SK-N-SH treated with all-trans-retinoic acid at 6 μM for 48 hours (cell line): Measurements from ENCODE around the gene FGF3.

ENCODE experiments used
- ATAC-seq: fragments of 200-7000 bp; cut with Tn5 transposase; 3 replicates; pipeline ENCODE4 v1.9.1; 2020; ENCODE audit warnings: mild to moderate bottlenecking, moderate library complexity
- ARNTL ChIP-seq: fragments of 450-650 bp; formaldehyde crosslinking; IDR thresholded peaks from 2 replicates; pipeline ENCODE4 v1.5.0; 2020; ENCODE audit warnings: low read depth, mild to moderate bottlenecking, moderate library complexity, borderline replicate concordance
- BACH2 ChIP-seq: fragments of 250-450 bp; sonication (Bioruptor Pico); IDR thresholded peaks from 2 replicates; pipeline ENCODE4 v1.9.0; 2021; ENCODE audit warnings: mild to moderate bottlenecking, borderline replicate concordance
- CSDC2 ChIP-seq: fragments of 250-450 bp; sonication (Bioruptor Pico); IDR thresholded peaks from 2 replicates; pipeline ENCODE4 v1.5.0; 2020; ENCODE audit warnings: mild to moderate bottlenecking, moderate library complexity
- ESRRG ChIP-seq: fragments of 250-450 bp; sonication (Bioruptor Pico); IDR thresholded peaks from 2 replicates; pipeline ENCODE4 v1.6.1; 2021; ENCODE audit warnings: mild to moderate bottlenecking
- GLIS3 ChIP-seq: fragments of 250-450 bp; sonication (Bioruptor Pico); IDR thresholded peaks from 2 replicates; pipeline ENCODE4 v1.5.0; 2020; ENCODE audit warnings: mild to moderate bottlenecking, moderate library complexity
- ISL1 ChIP-seq: fragments of 250-450 bp; sonication (Bioruptor Pico); IDR thresholded peaks from 2 replicates; pipeline ENCODE4 v2.1.2; 2022; ENCODE audit warnings: mild to moderate bottlenecking, moderate library complexity
- OSR1 ChIP-seq: fragments of 250-450 bp; sonication (Bioruptor Pico); IDR thresholded peaks from 2 replicates; pipeline ENCODE4 v1.8.0; 2022; ENCODE audit warnings: moderate library complexity, mild to moderate bottlenecking, inconsistent platforms
- PPARA ChIP-seq: fragments of 250-450 bp; sonication (Bioruptor Pico); IDR thresholded peaks from 2 replicates; pipeline ENCODE4 v1.5.0; 2020; ENCODE audit warnings: mild to moderate bottlenecking, borderline replicate concordance
- RARB ChIP-seq: fragments of 250-450 bp; sonication (Bioruptor Pico); IDR thresholded peaks from 2 replicates; pipeline ENCODE4 v1.8.0; 2021; ENCODE audit warnings: mild to moderate bottlenecking, moderate library complexity
- TCF4 ChIP-seq: fragments of 250-450 bp; sonication (Bioruptor Pico); IDR thresholded peaks from 2 replicates; pipeline ENCODE4 v1.8.0; 2021; ENCODE audit warnings: mild to moderate bottlenecking, moderate library complexity, borderline replicate concordance
- TOX ChIP-seq: fragments of 250-450 bp; sonication (Bioruptor Pico); IDR thresholded peaks from 2 replicates; pipeline ENCODE4 v1.8.0; 2021; ENCODE audit warnings: mild to moderate bottlenecking, moderate library complexity, borderline replicate concordance
- TSHZ2 ChIP-seq: fragments of 250-450 bp; sonication (Bioruptor Pico); IDR thresholded peaks from 2 replicates; pipeline ENCODE4 v1.5.0; 2020; ENCODE audit warnings: mild to moderate bottlenecking, moderate library complexity
- ZC3H10 ChIP-seq: fragments of 250-450 bp; sonication (Bioruptor Pico); IDR thresholded peaks from 2 replicates; pipeline ENCODE4 v1.5.1; 2021; ENCODE audit warnings: mild to moderate bottlenecking, moderate library complexity
- ZNF565 ChIP-seq: fragments of 450-650 bp; formaldehyde crosslinking; conservative IDR thresholded peaks from 2 replicates; pipeline ENCODE4 v1.5.0; 2020; ENCODE audit warnings: low read depth, mild to moderate bottlenecking, moderate library complexity
- ZNF70 ChIP-seq: fragments of 450-650 bp; formaldehyde crosslinking; IDR thresholded peaks from 2 replicates; pipeline ENCODE4 v1.5.0; 2020; ENCODE audit warnings: mild to moderate bottlenecking, moderate library complexity
- ZNF8 ChIP-seq: fragments of 450-650 bp; formaldehyde crosslinking; IDR thresholded peaks from 2 replicates; pipeline ENCODE4 v1.5.0; 2020; ENCODE audit warnings: mild to moderate bottlenecking, moderate library complexity
- TF ChIP-seq, protein P1 (sequence below): fragments of 250-450 bp; sonication (Bioruptor Pico); IDR thresholded peaks from 2 replicates; pipeline ENCODE4 v1.8.0; 2020; ENCODE audit warnings: mild to moderate bottlenecking, moderate library complexity, borderline replicate concordance
- TF ChIP-seq, protein P2 (sequence below): fragments of 250-450 bp; sonication (Bioruptor Pico); IDR thresholded peaks from 2 replicates; pipeline ENCODE4 v1.5.1; 2021; ENCODE audit warnings: mild to moderate bottlenecking, moderate library complexity

FGF3 gene

GRCh38 chr11:69825037-69825834 lies 6.0 kb upstream of the FGF3 start:
- ATAC-seq, result no peak; the same call in 2 of the 3 replicates

DNA sequence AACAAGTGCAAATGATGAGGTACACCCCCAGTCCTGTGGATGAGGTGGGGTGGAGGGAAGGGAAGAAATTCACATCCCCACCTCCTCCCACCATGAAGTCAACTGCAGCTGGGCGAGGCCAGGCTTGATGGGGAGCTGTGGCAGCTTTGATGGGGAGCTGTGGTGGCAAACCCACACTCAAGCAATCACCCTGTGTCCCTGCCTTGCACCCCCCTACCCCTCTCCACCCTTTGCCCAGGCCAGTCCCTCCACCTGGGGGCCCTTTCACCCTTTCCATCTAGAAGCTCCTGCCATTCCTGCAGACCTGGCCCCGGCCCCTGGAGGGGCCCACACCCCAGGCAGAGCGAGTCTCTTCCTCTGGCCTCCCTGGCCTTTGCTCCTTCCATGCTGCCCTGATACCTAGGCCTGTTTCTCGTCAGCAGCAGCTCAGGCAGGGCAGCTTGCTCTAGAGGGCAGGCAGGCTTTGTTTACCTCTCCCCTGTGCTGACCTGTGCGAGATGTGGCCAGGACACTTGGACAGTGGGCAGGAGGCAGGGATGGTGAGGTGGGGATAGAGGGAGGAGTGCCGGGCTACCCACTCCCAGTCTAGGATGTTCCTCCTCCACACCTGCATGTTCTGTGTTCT lies 4.5 kb upstream of the FGF3 start:
- TF ChIP-seq ESRRG (CRISPR knock-in tag) (no peak), GLIS3 (CRISPR knock-in tag) (no peak), ZNF70 (CRISPR knock-in tag) (no peak), ZC3H10 (CRISPR knock-in tag) (no peak), BACH2 (CRISPR knock-in tag) (no peak), ISL1 (CRISPR knock-in tag) (no peak), ARNTL (CRISPR knock-in tag) (no peak), PPARA (CRISPR knock-in tag) (no peak)
- TF ChIP-seq, protein P1, sequence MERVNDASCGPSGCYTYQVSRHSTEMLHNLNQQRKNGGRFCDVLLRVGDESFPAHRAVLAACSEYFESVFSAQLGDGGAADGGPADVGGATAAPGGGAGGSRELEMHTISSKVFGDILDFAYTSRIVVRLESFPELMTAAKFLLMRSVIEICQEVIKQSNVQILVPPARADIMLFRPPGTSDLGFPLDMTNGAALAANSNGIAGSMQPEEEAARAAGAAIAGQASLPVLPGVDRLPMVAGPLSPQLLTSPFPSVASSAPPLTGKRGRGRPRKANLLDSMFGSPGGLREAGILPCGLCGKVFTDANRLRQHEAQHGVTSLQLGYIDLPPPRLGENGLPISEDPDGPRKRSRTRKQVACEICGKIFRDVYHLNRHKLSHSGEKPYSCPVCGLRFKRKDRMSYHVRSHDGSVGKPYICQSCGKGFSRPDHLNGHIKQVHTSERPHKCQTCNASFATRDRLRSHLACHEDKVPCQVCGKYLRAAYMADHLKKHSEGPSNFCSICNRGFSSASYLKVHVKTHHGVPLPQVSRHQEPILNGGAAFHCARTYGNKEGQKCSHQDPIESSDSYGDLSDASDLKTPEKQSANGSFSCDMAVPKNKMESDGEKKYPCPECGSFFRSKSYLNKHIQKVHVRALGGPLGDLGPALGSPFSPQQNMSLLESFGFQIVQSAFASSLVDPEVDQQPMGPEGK (CRISPR knock-in tag), result no peak
- no peak for ATAC-seq

More at GRCh38 chr11:69825037-69825834, 6.0 kb upstream of the FGF3 start:
- TF ChIP-seq OSR1 (CRISPR knock-in tag), result no peak
- TF ChIP-seq BACH2 (CRISPR knock-in tag), result no peak
- no peak for TF ChIP-seq TCF4
- TF ChIP-seq ARNTL (CRISPR knock-in tag), result no peak
- no peak for TF ChIP-seq ISL1 (CRISPR knock-in tag)
- no peak for TF ChIP-seq TOX
- TF ChIP-seq, protein P1 (CRISPR knock-in tag), result no peak

- TF ChIP-seq ZNF8 (CRISPR knock-in tag) (no peak), RARB (CRISPR knock-in tag) (no peak), ZNF70 (CRISPR knock-in tag) (no peak), TOX (no peak), TSHZ2 (CRISPR knock-in tag) (no peak), CSDC2 (CRISPR knock-in tag) (no peak), ZNF565 (CRISPR knock-in tag) (no peak), ZC3H10 (CRISPR knock-in tag) (no peak), ARNTL (CRISPR knock-in tag) (no peak), TCF4 (no peak)
- TF ChIP-seq, protein P2, sequence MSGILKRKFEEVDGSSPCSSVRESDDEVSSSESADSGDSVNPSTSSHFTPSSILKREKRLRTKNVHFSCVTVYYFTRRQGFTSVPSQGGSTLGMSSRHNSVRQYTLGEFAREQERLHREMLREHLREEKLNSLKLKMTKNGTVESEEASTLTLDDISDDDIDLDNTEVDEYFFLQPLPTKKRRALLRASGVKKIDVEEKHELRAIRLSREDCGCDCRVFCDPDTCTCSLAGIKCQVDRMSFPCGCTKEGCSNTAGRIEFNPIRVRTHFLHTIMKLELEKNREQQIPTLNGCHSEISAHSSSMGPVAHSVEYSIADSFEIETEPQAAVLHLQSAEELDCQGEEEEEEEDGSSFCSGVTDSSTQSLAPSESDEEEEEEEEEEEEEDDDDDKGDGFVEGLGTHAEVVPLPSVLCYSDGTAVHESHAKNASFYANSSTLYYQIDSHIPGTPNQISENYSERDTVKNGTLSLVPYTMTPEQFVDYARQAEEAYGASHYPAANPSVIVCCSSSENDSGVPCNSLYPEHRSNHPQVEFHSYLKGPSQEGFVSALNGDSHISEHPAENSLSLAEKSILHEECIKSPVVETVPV (CRISPR knock-in tag), result no peak
- ATAC-seq, result no peak
Observed at GRCh38 chr11:69822676-69823494, 3.7 kb upstream of the FGF3 start.
